ENCODE data around the gene SMIM41. TPM values are rescaled to one million over a fixed set of nuclear protein-coding genes. Genes with fewer than 3 reads are reported as not detected.
A peak's percentile ranks its signal among the peaks of the same experiment; 100 is the strongest.

Gene SMIM41
- polyA plus RNA-seq, 3 donors from 2014 or later = not detected

DNA sequence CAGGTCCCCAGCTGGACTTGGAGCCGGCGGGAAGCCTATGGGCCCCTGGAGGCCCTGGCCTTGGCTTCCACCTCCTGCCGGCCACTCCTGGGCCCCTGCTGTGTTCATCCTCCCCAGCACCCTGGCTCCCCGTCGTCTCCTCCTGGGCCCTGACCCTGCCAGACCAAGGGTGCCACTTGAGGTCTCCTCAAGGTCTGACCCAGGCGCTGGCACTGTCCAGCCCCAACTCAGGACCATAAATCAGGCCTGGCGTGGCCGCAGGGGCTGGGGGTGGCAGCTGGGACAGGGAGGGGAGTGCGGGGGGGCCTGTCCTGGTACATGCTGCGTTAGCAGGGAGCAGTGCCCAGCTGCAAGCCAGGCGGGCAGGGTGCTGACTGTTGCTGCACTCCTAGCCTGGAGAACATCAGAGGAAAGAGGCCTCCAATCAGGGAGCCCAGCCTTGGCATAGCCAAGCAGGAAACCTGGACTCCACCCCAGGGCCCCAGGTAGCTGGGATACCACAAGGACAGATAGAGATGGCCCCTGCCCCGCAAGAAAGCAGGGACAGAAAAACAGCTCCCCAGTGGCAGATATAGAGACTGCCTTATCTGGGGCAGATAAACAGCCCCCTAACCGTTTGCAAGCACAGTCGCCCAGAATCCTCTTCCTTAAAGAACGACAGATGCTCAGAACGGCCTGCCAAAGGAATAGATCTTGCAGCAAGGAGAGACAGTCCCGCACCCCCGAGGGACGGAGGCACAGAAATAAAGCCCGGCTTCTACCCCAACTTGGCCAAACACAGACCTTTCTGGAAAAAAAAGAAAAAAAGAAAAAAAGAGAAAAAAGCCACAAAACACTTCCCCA is 16.2 kb upstream of the SMIM41 start:
- Mint-ChIP-seq H3K36me3 (no peaks in the 10 kb centered on the region), H3K4me3 (no peak overlapping the region), H3K27me3 (ENCODE audit: low read depth in 3 of 3) (peaks cover 3 to 10% (median 8%) of the 10 kb centered on the region in 3 donors), H3K4me1 (peaks cover 0 to 1% of the 10 kb centered on the region in 2 donors), H3K27ac (no peak overlapping the region), H3K9me3 (no peaks in the 10 kb centered on the region)
- DNase-seq = no peak

- no peak for DNase-seq
- H3K9me3 Mint-ChIP-seq = no peaks in the 10 kb centered on the region
- no peak overlapping the region for H3K4me3 Mint-ChIP-seq
- H3K27me3 Mint-ChIP-seq (ENCODE audit: low read depth in 3 of 3) = peaks cover 5 to 12% (median 8%) of the 10 kb centered on the region in 3 donors
- no peak overlapping the region for H3K27ac Mint-ChIP-seq
- H3K36me3 Mint-ChIP-seq = no peaks in the 10 kb centered on the region
- H3K4me1 Mint-ChIP-seq = peaks cover 4% of the 10 kb centered on the region in 2 donors
These were observed 15.4 kb upstream of the SMIM41 start for GRCh38 chr12:52063981-52064649.

- H3K4me1 Mint-ChIP-seq = peaks cover 25 to 27% of the 10 kb centered on the region in 2 donors
- peaks cover 11 to 17% (median 13%) of the 10 kb centered on the region in 3 donors for H3K27me3 Mint-ChIP-seq (ENCODE audit: low read depth in 3 of 3)
- H3K36me3 Mint-ChIP-seq = no peaks in the 10 kb centered on the region
- DNase-seq = no peak
- no peak overlapping the region for H3K4me3 Mint-ChIP-seq
- H3K27ac Mint-ChIP-seq = peak overlapping the region in 2 of 6 donors; percentile 1 to 54
- no peaks in the 10 kb centered on the region for H3K9me3 Mint-ChIP-seq
These were observed 13.0 kb upstream of the SMIM41 start for GRCh38 chr12:52066346-52067080.

- H3K27ac Mint-ChIP-seq = peak overlapping the region in 1 of 6 donors; percentile 54
- H3K4me1 Mint-ChIP-seq = peaks cover 26 to 31% of the 10 kb centered on the region in 2 donors
- H3K27me3 Mint-ChIP-seq (ENCODE audit: low read depth in 3 of 3) = peaks cover 11 to 17% (median 13%) of the 10 kb centered on the region in 3 donors
- no peaks in the 10 kb centered on the region for H3K9me3 Mint-ChIP-seq
- no peak for DNase-seq
- H3K4me3 Mint-ChIP-seq = no peak overlapping the region
- no peaks in the 10 kb centered on the region for H3K36me3 Mint-ChIP-seq
These were observed 12.5 kb upstream of the SMIM41 start for GRCh38 chr12:52067081-52067374.

DNA sequence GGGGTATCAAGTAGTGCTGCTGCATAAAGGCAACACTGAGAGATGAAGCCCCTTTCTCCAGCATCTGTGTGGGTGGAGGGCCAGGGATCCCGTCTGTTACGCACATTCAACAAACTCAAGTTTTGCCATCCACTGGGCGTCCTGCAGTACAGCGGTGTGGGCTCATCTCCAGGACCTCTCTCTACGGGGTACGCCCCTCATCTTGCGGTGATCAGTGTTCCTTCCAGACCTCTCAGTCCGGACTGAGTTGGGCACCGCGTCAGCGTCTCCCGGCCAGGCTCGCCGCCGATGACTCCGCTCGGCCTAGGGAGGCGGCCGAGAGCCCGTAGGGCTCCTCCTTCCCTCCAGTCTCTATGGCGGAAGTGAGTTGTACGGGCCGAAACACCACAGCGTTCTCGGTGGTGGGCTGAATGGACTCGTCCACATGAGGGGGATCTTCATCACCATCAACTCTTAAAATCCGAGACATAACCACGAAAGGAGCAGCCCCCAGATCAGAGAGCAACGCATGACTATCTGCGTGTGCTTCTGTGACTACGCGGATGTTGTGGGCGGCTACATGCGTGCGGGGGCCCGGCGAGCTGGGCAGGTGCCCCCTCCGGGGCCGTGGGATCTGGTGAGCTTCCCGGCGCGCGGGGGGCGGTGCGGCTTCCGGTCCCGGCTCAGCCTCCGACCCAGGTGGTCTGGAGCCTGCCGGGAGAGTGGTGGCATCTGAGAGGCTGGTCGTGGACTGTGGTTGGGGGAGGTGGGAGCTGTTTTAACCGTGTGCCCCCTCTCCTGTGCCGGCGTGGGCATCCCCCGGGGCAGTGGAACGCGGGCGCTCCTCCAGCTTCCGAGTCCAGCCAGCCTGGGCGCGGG is 9.9 kb upstream of the SMIM41 start, which contains the start of gene ATG101:
ATG101 (plus strand) TSS at position 652 of the 858 bp plus-strand sequence. CDS start 3,673 bp downstream, outside the sequence.
- Mint-ChIP-seq H3K4me3 (peak within 1 kb of the TSS; percentile 95 to 99 (median 97)), H3K9me3 (no peaks in the 10 kb centered on the region), H3K27ac (peak within 1 kb of the TSS; percentile 97 to 100 (median 99)), H3K27me3 (ENCODE audit: low read depth in 3 of 3) (peaks cover 12 to 15% (median 15%) of the 10 kb centered on the region in 3 donors), H3K36me3 (peaks cover 3 to 10% (median 9%) of the 10 kb centered on the region in 3 donors), H3K4me1 (peaks cover 38 to 47% of the 10 kb centered on the region in 2 donors)
- DNase-seq = peak; percentile 91 to 94 (median 93)

DNA sequence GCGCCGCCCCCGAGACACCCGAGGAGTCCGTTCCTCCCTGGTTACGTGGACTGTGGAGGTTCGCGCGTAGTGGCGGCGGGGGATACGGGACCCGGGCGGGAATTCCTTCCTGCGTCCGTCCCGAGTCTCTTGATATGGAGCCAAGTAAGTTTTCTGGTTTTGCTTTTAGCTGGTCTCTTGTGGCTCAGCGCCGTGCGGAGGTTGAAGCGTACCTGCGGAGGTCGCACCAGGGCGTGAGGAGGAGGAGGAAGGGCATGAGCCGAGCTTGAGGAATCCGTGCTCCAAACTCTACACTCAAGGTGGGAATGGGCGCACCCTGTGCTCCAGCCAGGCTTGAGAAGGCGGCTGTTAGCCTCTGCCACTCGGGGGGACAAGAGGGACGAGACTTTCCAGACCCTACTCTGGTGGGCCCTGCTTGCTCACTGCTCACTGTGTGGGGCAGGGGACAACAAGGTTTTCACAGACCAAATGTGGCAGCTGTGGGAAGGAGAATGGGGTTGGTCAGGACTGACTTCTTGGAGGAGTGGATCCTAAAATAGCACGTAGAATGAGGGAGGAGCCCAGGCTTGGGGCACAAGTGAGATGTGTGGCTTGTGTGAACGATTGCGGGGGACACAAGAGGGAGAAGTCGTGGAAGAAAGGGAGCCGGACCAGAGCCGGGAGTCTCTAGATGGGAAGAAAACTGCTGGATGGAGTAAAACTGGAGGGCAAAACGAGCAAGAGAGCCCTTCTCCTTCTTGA is 9.1 kb upstream of the SMIM41 start:
- Mint-ChIP-seq H3K9me3 (no peaks in the 10 kb centered on the region), H3K27ac (peak overlapping the region; percentile 97 to 100 (median 99)), H3K27me3 (ENCODE audit: low read depth in 3 of 3) (peaks cover 7 to 15% (median 13%) of the 10 kb centered on the region in 3 donors), H3K4me3 (peak overlapping the region; percentile 95 to 99 (median 97)), H3K36me3 (peaks cover 3 to 15% (median 9%) of the 10 kb centered on the region in 3 donors), H3K4me1 (peaks cover 40 to 47% of the 10 kb centered on the region in 2 donors)
- no peak for DNase-seq

DNA sequence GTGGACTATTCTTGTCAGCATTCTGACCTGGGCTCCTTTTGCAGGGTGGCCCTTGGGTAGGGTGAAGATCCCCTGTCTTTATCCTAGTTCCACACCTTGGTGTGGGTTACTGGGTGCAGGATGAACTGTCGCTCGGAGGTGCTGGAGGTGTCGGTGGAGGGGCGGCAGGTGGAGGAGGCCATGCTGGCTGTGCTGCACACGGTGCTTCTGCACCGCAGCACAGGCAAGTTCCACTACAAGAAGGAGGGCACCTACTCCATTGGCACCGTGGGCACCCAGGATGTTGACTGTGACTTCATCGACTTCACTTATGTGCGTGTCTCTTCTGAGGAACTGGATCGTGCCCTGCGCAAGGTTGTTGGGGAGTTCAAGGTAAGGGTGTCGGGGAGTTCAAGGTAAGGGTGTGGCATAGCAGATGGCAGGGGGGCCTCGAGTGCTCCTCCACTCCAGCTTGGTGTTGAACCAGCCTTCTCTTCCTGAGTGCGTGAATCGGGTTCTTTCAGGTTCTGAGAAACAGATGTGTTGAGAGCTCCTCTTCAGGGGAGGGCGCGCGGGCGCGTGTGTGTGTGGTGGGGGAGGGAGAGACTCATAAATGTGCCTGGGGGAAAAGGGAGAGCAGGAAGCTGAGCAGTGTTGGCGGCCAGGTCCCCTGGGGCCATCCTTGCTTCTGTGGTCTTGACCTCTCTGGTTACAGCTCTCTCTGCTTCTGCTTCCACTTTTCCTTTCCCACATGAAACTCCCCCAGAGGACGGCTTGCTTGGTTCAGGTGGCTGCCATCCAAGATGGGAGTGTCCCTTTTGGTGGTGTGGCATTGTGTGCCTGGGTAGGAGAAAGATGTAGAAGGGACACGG is 5.7 kb upstream of the SMIM41 start:
- peaks cover 6 to 13% (median 7%) of the 10 kb centered on the region in 3 donors for H3K27me3 Mint-ChIP-seq (ENCODE audit: low read depth in 3 of 3)
- peaks cover 38 to 46% of the 10 kb centered on the region in 2 donors for H3K4me1 Mint-ChIP-seq
- DNase-seq = no peak
- H3K4me3 Mint-ChIP-seq = peak overlapping the region in 1 of 5 donors; percentile 4
- H3K36me3 Mint-ChIP-seq = peaks cover 15 to 28% (median 16%) of the 10 kb centered on the region in 3 donors
- no peak overlapping the region for H3K27ac Mint-ChIP-seq
- H3K9me3 Mint-ChIP-seq = no peaks in the 10 kb centered on the region

DNA sequence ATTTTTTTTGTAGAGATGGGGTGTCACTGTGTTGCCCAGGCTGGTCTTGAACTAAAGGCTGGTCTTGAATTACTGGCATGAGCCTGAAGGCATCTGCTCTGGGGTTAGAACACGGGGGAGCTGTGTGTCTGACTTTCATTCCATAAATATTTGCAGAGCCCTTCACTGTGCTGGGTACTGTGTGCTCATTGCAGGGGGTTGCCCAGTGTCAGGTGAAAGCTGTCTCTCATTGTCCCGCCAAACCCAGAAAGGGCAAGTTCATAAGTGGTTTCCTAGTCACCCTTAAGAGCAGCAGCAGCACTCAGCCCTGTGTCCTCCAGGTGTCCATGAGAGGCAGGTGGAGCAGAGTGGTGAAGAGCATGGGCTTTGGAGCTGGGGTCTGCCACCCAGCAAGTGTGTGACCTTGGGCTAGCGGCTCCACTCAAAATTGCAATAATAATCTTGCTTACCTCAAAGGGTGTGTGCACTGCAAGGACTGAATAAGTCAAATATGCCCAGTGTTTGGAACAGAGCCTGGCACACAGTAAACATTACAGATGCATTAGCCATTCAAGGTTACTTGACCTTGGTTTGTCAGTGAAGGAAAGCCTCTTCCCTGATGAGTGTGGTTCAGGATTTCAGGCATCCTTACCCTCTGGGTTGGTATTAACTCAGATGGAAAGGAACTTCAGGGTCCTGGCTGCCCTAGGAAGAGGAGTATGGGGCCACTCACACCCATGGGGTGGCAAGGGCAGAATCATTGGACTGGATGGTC is 4.4 kb upstream of the SMIM41 start:
- H3K36me3 Mint-ChIP-seq = peaks cover 15 to 28% (median 16%) of the 10 kb centered on the region in 3 donors
- peaks cover 0 to 4% (median 3%) of the 10 kb centered on the region in 3 donors for H3K27me3 Mint-ChIP-seq (ENCODE audit: low read depth in 3 of 3)
- no peaks in the 10 kb centered on the region for H3K9me3 Mint-ChIP-seq
- no peak overlapping the region for H3K27ac Mint-ChIP-seq
- no peak for DNase-seq
- peaks cover 28 to 32% of the 10 kb centered on the region in 2 donors for H3K4me1 Mint-ChIP-seq
- H3K4me3 Mint-ChIP-seq = no peak overlapping the region

- H3K27ac Mint-ChIP-seq = peak overlapping the region in 1 of 6 donors; percentile 23
- H3K4me1 Mint-ChIP-seq = peaks cover 15 to 18% of the 10 kb centered on the region in 2 donors
- peaks cover 0 to 3% (median 1%) of the 10 kb centered on the region in 3 donors for H3K27me3 Mint-ChIP-seq (ENCODE audit: low read depth in 3 of 3)
- H3K9me3 Mint-ChIP-seq = no peaks in the 10 kb centered on the region
- no peak for DNase-seq
- peaks cover 15 to 28% (median 16%) of the 10 kb centered on the region in 3 donors for H3K36me3 Mint-ChIP-seq
- no peak overlapping the region for H3K4me3 Mint-ChIP-seq
These were observed 2.7 kb upstream of the SMIM41 start for GRCh38 chr12:52076811-52077210.

DNA sequence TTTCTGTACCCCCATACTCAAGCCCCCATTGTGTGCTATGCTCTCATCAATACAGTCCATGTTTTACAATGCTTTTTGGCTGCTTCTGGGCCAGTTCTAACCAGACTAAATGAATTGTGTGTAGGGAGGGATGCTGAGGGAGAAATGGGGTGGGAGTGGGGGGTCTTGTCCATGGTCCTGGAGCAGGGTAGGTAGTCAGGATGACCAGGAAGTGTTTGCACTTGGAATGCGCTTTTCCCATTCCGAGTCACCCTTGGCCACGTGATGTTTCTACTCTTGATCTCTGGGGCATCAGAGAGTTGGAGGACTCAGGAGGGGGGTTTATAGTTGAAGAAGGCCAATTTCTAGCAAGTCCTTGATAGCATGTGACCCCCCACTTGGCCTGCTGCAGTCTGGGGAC is 1.2 kb upstream of the SMIM41 start:
- Mint-ChIP-seq H3K27me3 (ENCODE audit: low read depth in 3 of 3) (peaks cover under 1 to 1% (median 1%) of the 10 kb centered on the region in 3 donors), H3K27ac (peak overlapping the region in 1 of 6 donors; percentile 30), H3K9me3 (no peaks in the 10 kb centered on the region), H3K4me1 (peaks cover 6% of the 10 kb centered on the region in 2 donors), H3K4me3 (no peak overlapping the region), H3K36me3 (peaks cover 13 to 24% (median 15%) of the 10 kb centered on the region in 3 donors)
- no peak for DNase-seq
